ENCODE results near the gene ENPP7. TPM values are rescaled to one million over a fixed set of nuclear protein-coding genes. Genes with fewer than 3 reads are reported as not detected.

Gene ENPP7
- total RNA-seq, 1 donor from 2014 or later = not detected

GRCh38 chr17:79700592-79700991 lies 30.2 kb upstream of the ENPP7 start:
- Histone ChIP-seq H3K36me3 (ENCODE audit: control insufficient read depth, insufficient read depth, low read length) (no peaks in the 10 kb centered on the region), H3K27me3 (ENCODE audit: control insufficient read depth, insufficient read depth, low read length) (peaks cover 29% of the 10 kb centered on the region), H3K4me3 (ENCODE audit: low read depth, low read length) (no peak overlapping the region)
- no peak for DNase-seq (ENCODE audit: low read depth)
- TF ChIP-seq CTCF (IDR thresholded peaks at IDR 0.05; ENCODE audit: insufficient read depth, low read length, poor library complexity, severe bottlenecking) = no peak

- Histone ChIP-seq H3K4me3 (ENCODE audit: low read depth, low read length) (no peak overlapping the region), H3K36me3 (ENCODE audit: control insufficient read depth, insufficient read depth, low read length) (no peaks in the 10 kb centered on the region), H3K27me3 (ENCODE audit: control insufficient read depth, insufficient read depth, low read length) (peaks cover 20% of the 10 kb centered on the region)
- TF ChIP-seq CTCF (IDR thresholded peaks at IDR 0.05; ENCODE audit: insufficient read depth, low read length, poor library complexity, severe bottlenecking) = no peak
- no peak for DNase-seq (ENCODE audit: low read depth)
Measured at GRCh38 chr17:79702034-79702433, 28.7 kb upstream of the ENPP7 start.

GRCh38 chr17:79702550-79703236 lies 28.1 kb upstream of the ENPP7 start:
- Histone ChIP-seq H3K4me3 (ENCODE audit: low read depth, low read length) (no peak overlapping the region), H3K27me3 (ENCODE audit: control insufficient read depth, insufficient read depth, low read length) (peaks cover 17% of the 10 kb centered on the region), H3K36me3 (ENCODE audit: control insufficient read depth, insufficient read depth, low read length) (no peaks in the 10 kb centered on the region)
- no peak for DNase-seq (ENCODE audit: low read depth)
- no peak for TF ChIP-seq CTCF (IDR thresholded peaks at IDR 0.05; ENCODE audit: insufficient read depth, low read length, poor library complexity, severe bottlenecking)

GRCh38 chr17:79704691-79705090 lies 26.1 kb upstream of the ENPP7 start:
- H3K36me3 ChIP-seq (ENCODE audit: control insufficient read depth, insufficient read depth, low read length) = no peaks in the 10 kb centered on the region
- no peak for DNase-seq (ENCODE audit: low read depth)
- peaks cover 10% of the 10 kb centered on the region for H3K27me3 ChIP-seq (ENCODE audit: control insufficient read depth, insufficient read depth, low read length)
- H3K4me3 ChIP-seq (ENCODE audit: low read depth, low read length) = no peak overlapping the region
- TF ChIP-seq CTCF (IDR thresholded peaks at IDR 0.05; ENCODE audit: insufficient read depth, low read length, poor library complexity, severe bottlenecking) = no peak

GRCh38 chr17:79705674-79706073 lies 25.1 kb upstream of the ENPP7 start:
- DNase-seq (ENCODE audit: low read depth) = no peak
- Histone ChIP-seq H3K4me3 (ENCODE audit: low read depth, low read length) (no peak overlapping the region), H3K27me3 (ENCODE audit: control insufficient read depth, insufficient read depth, low read length) (peaks cover 10% of the 10 kb centered on the region), H3K36me3 (ENCODE audit: control insufficient read depth, insufficient read depth, low read length) (no peaks in the 10 kb centered on the region)
- no peak for TF ChIP-seq CTCF (IDR thresholded peaks at IDR 0.05; ENCODE audit: insufficient read depth, low read length, poor library complexity, severe bottlenecking)
